Stimulated activated CD4-positive, alpha-beta T cell treated with anti-CD3 and anti-CD28 coated beads, Interleukin-15, amount 100 ng/mL, for 48 hours (primary cell): Measurements from ENCODE around the gene CCRL2.
"Not testable (repeated sequence)": the region's sequence is repeated elsewhere in the genome, so short reads cannot be mapped to it uniquely, and the experiment has no call there.

Experiments
- DNase-seq, 2 donors: peaks; one replicate each; pipeline ENCODE4 v3.0.0-alpha.2; 2020; ENCODE audit warnings: low read depth in 2 of 2

Gene CCRL2

GRCh38 chr3:46380471-46381221 lies 26.4 kb upstream of the CCRL2 start:
- DNase-seq: no peak

- no peak for DNase-seq
These were observed 25.4 kb upstream of the CCRL2 start for GRCh38 chr3:46381625-46382024.

- no peak for DNase-seq
These were observed 23.7 kb upstream of the CCRL2 start for GRCh38 chr3:46383211-46383950.

GRCh38 chr3:46383951-46384330 lies 23.1 kb upstream of the CCRL2 start:
- no peak for DNase-seq

- no peak for DNase-seq
These were observed 20.9 kb upstream of the CCRL2 start for GRCh38 chr3:46386205-46386604.

- not testable (repeated sequence) for DNase-seq
These were observed 18.2 kb upstream of the CCRL2 start for GRCh38 chr3:46388847-46389246.

- DNase-seq: no peak
These were observed 17.8 kb upstream of the CCRL2 start for GRCh38 chr3:46389306-46389705.

- not testable (repeated sequence) for DNase-seq
These were observed 15.5 kb upstream of the CCRL2 start for GRCh38 chr3:46391526-46391925.

GRCh38 chr3:46393011-46393410 lies 14.0 kb upstream of the CCRL2 start:
- DNase-seq: no peak

- no peak for DNase-seq
These were observed 13.3 kb upstream of the CCRL2 start for GRCh38 chr3:46393554-46394434.

- DNase-seq: no peak
These were observed 11.8 kb upstream of the CCRL2 start for GRCh38 chr3:46395210-46395661.

GRCh38 chr3:46395766-46396530 lies 11.1 kb upstream of the CCRL2 start:
- DNase-seq: no peak

- no peak for DNase-seq
These were observed 9.9 kb upstream of the CCRL2 start for GRCh38 chr3:46397111-46397510.

- DNase-seq: no peak
These were observed 8.7 kb upstream of the CCRL2 start for GRCh38 chr3:46398186-46398955.

GRCh38 chr3:46399098-46399497 lies 8.0 kb upstream of the CCRL2 start:
- DNase-seq: no peak

- DNase-seq: no peak
These were observed 7.5 kb upstream of the CCRL2 start for GRCh38 chr3:46399557-46399956.

- DNase-seq: no peak
These were observed 6.9 kb upstream of the CCRL2 start for GRCh38 chr3:46400000-46400734.

GRCh38 chr3:46400846-46401245 lies 6.2 kb upstream of the CCRL2 start:
- DNase-seq: no peak

GRCh38 chr3:46401579-46401978 lies 5.5 kb upstream of the CCRL2 start:
- no peak for DNase-seq

- DNase-seq: not testable (repeated sequence)
These were observed 4.2 kb upstream of the CCRL2 start for GRCh38 chr3:46402902-46403301.
